Sigmoid colon (tissue), 4 donors: Measurements from ENCODE around the gene NAXD.

ENCODE experiments used
- EP300 ChIP-seq, 4 donors: sonication (generic); formaldehyde crosslinking; IDR thresholded peaks; one replicate each; pipeline ENCODE4 v1.6.1; 2017; ENCODE audit warnings: antibody characterized with exemption in 4 of 4
- POLR2AphosphoS5 ChIP-seq, 4 donors: sonication (generic); formaldehyde crosslinking; IDR thresholded peaks; one replicate each; pipeline ENCODE4 v1.6.1; 2017; ENCODE audit warnings: antibody characterized with exemption in 4 of 4

GRCh38 chr13:110664673-110665072 is 49.3 kb downstream of the NAXD start:
- TF ChIP-seq POLR2AphosphoS5 (IDR thresholded peaks at IDR 0.05): peak in 1 of 4 donors; percentile 3
- no peak for TF ChIP-seq EP300 (IDR thresholded peaks at IDR 0.05)
